ENCODE data around the gene CDC7. TPM values are rescaled to one million over a fixed set of nuclear protein-coding genes. Genes with fewer than 3 reads are reported as not detected.

The CDC7 gene
- total RNA-seq, 4 donors from 2014 or later: 2.0 to 6.8 (median 4.1) TPM

DNA sequence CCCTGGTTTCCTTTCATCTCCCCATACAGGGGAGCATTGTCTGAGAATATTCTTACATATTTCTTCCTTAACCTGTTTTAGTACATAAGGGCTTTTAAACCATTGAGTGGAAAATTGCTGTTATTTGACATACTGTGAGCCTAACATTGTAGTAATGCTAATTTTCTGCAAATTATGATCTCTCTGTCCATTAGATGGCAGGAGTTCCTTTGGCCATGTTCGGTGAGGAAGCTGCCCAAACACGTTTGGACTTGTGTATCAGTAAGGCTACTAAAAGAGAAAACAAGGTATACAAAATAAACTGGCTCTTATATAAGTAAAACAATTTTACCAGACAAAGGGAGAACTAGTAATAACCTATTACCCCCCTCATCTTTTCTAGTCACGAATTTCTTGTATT lies 29.2 kb downstream of the CDC7 start:
- WGBS, 2 donors: 14 to 36% methylated on average over 3 of the region's 3 CpGs
- intact Hi-C loops (cut with DNase I): no loop called here
- Histone ChIP-seq H3K27ac (no peak overlapping the region), H3K9me3 (no peaks in the 10 kb centered on the region), H3K4me3 (no peak overlapping the region), H3K4me1 (peaks cover 0 to 14% (median 0%) of the 10 kb centered on the region in 3 donors), H3K36me3 (no peaks in the 10 kb centered on the region), H3K27me3 (no peaks in the 10 kb centered on the region)
- no peak for DNase-seq
- TF ChIP-seq POLR2A (IDR thresholded peaks at IDR 0.05): no peak
- TF ChIP-seq CTCF (IDR thresholded peaks at IDR 0.05): peak in 5 of 6 experiments; percentile 16 to 69 (median 23)

- Histone ChIP-seq H3K27me3 (no peaks in the 10 kb centered on the region), H3K4me3 (no peak overlapping the region), H3K36me3 (no peaks in the 10 kb centered on the region), H3K4me1 (peaks cover 0 to 20% (median 5%) of the 10 kb centered on the region in 3 donors), H3K9me3 (no peaks in the 10 kb centered on the region), H3K27ac (no peak overlapping the region)
- 79 to 94% methylated on average over 4 of the region's 4 CpGs for WGBS, 2 donors
- intact Hi-C loops (cut with DNase I): no loop called here
- no peak for DNase-seq
- no peak for TF ChIP-seq CTCF (IDR thresholded peaks at IDR 0.05)
- no peak for TF ChIP-seq POLR2A (IDR thresholded peaks at IDR 0.05)
Measured at GRCh38 chr1:91533361-91534024, 32.8 kb downstream of the CDC7 start.

DNA sequence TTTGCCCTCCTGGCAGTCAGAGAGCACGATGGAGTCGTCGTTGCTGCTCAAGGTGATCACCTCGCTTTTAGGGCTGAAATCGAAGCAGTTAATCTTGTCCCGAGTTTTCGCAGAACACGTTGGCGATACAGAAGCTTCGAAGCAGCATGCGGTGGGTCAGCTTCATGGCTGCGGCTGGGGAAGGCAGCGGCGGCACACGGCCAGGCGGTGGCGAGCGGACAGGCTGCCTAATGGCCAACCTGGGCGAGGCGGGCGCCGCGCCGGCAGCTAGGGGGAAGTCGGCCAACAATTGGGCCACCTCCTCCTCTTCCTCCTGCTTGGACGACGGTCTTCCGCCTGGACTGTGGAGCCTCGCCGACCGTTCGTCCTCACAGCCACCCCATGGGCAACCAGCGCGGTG lies 34.8 kb downstream of the CDC7 start:
- H3K27ac ChIP-seq: no peak overlapping the region
- intact Hi-C loops (cut with DNase I): no loop called here
- TF ChIP-seq CTCF (IDR thresholded peaks at IDR 0.05) (no peak), POLR2A (IDR thresholded peaks at IDR 0.05) (no peak)
- no peaks in the 10 kb centered on the region for H3K9me3 ChIP-seq
- H3K36me3 ChIP-seq: no peaks in the 10 kb centered on the region
- H3K4me3 ChIP-seq: no peak overlapping the region
- DNase-seq: no peak
- 93% methylated on average over 21 to 25 of the region's 34 CpGs for WGBS, 2 donors
- H3K4me1 ChIP-seq: peaks cover 0 to 20% (median 5%) of the 10 kb centered on the region in 3 donors
- no peaks in the 10 kb centered on the region for H3K27me3 ChIP-seq

DNA sequence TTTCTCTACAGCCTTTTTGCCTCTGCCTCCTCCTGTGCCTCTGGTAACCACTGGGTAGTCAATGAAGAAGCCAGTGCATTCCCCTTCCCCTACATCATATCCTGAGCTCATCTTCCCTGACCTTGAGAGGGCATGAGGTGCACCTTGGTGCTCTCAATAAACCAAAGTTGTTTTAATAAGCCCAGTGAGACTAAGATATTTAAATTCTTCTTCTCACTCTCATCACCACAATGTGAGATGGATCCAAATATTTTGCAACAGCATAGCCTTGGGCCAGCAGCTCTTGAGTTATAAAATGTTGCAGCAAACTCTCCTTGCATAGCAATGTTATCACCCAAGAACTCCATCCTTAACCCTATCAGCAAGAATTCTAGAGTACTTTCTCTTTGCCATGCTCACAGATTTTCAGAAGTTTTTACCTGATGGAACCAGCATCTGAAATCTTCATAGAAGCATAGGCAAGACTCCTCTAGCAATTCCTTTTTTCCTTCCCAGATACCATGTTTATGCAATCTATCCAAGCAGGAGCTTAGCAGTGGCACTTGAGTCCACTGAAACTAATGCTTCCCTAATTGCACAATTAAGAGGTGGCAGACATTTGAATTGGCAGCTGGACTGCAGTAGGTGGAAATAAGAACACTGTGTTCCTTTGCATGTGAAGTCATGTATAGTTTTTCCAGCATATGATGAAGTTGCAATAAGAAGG lies 36.8 kb downstream of the CDC7 start:
- H3K27me3 ChIP-seq: no peaks in the 10 kb centered on the region
- DNase-seq: no peak
- peaks cover 0 to 20% (median 5%) of the 10 kb centered on the region in 3 donors for H3K4me1 ChIP-seq
- no peaks in the 10 kb centered on the region for H3K36me3 ChIP-seq
- H3K27ac ChIP-seq: peak overlapping the region; percentile 10 to 84 (median 76)
- no peak overlapping the region for H3K4me3 ChIP-seq
- intact Hi-C loops (cut with DNase I): no loop called here
- no peak for TF ChIP-seq CTCF (IDR thresholded peaks at IDR 0.05)
- no peak for TF ChIP-seq POLR2A (IDR thresholded peaks at IDR 0.05)
- no peaks in the 10 kb centered on the region for H3K9me3 ChIP-seq

GRCh38 chr1:91537987-91538304 lies 37.3 kb downstream of the CDC7 start:
- intact Hi-C loops (cut with DNase I): no loop called here
- peaks cover 0 to 20% (median 5%) of the 10 kb centered on the region in 3 donors for H3K4me1 ChIP-seq
- no peaks in the 10 kb centered on the region for H3K27me3 ChIP-seq
- H3K27ac ChIP-seq: peak overlapping the region in 3 of 4 donors; percentile 72 to 84 (median 79)
- no peaks in the 10 kb centered on the region for H3K9me3 ChIP-seq
- WGBS, 2 donors: 63 to 70% methylated on average over 2 of the region's 2 CpGs
- TF ChIP-seq POLR2A (IDR thresholded peaks at IDR 0.05) (no peak), CTCF (IDR thresholded peaks at IDR 0.05) (no peak)
- no peaks in the 10 kb centered on the region for H3K36me3 ChIP-seq
- H3K4me3 ChIP-seq: no peak overlapping the region
- DNase-seq: no peak
